SH-SY5Y (cell line): ENCODE data around the gene FRMD4A.

Source experiments
- GATA2 ChIP-seq: IDR thresholded peaks from 2 replicates; pipeline ENCODE4 v1.6.1; 2011; ENCODE audit warnings: mild to moderate bottlenecking, low read depth, low read length
- GATA3 ChIP-seq: IDR thresholded peaks from 2 replicates; pipeline ENCODE4 v1.6.1; 2011; ENCODE audit warnings: low read depth, mild to moderate bottlenecking, low read length, moderate library complexity

DNA sequence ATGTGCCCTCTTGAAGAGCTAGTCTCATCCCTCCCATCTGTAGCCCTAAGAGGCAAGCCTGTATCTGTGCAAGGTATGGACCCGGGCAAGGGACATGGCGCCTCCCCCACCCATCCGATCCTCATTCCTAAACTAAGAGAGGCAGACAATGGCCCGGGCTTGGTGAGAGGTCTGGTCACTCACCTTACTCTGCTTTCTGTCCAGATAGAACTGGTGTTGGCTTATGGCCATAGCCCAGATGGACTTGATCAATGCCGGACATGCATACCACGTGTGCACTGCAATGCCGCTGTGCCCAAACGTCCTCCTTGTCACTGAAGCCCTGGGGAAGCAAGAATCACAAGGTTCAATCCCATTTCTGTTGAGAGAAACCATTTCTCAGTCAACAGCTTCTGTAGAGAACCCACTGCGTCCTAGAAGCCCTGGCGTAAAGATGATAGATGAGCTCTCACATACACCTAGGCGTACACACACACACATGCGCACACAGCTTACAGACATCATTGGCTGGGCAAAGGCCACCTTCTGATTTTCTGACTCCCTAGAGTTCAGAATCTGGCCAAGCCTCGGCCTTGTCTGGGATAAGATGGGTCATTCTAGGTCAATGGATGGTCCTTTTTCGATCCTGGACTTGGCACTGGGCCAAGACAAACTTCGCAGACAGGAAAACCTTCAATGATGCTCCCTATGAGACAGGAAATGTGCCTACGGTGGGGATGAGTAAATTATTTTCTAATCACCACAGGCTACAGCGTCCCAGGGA, 629.4 kb downstream of the FRMD4A start:
- TF ChIP-seq GATA3 (no peak), GATA2 (no peak)
